DND-41 (cell line): Measurements from ENCODE around the gene UPB1.

Experiments used
- ATAC-seq: fragments of 200-7000 bp; cut with Tn5 transposase; 3 replicates; pipeline ENCODE4 v1.9.1; 2021; ENCODE audit warnings: low read depth; ENCODE audit not compliant: insufficient read depth
- DNase-seq: peaks from one replicate; pipeline ENCODE4 v3.0.0-alpha.2; 2020
- H2AFZ ChIP-seq: 2 replicates; pipeline ENCODE4 v1.6.0; 2012; ENCODE audit warnings: low read depth, low read length
- H3K27ac ChIP-seq: 2 replicates; pipeline ENCODE4 v1.5.1; 2012; ENCODE audit warnings: low read length, inconsistent platforms
- H3K27me3 ChIP-seq: fragments of 200-600 bp; sonication (generic); 2 replicates; pipeline ENCODE4 v1.6.0; 2012; ENCODE audit warnings: low read length, mild to moderate bottlenecking, inconsistent platforms; ENCODE audit not compliant: insufficient read depth, poor library complexity
- H3K36me3 ChIP-seq: 2 replicates; pipeline ENCODE4 v1.5.1; 2012; ENCODE audit warnings: low read length, inconsistent platforms; ENCODE audit not compliant: insufficient read depth
- H3K4me1 ChIP-seq: 2 replicates; pipeline ENCODE4 v1.5.1; 2012; ENCODE audit warnings: mild to moderate bottlenecking, low read length; ENCODE audit not compliant: insufficient read depth
- H3K4me2 ChIP-seq: 2 replicates; pipeline ENCODE4 v1.6.0; 2012; ENCODE audit warnings: mild to moderate bottlenecking, moderate library complexity, low read length, inconsistent platforms; ENCODE audit not compliant: insufficient read depth
- H3K4me3 ChIP-seq, 2 experiments: fragments of 200-600 bp in 1 of 2; shearing (Covaris generic) in 1 of 2; 2 replicates each; pipeline ENCODE4 v1.5.1; 2012 to 2016; ENCODE audit warnings: inconsistent platforms in 2 of 2, low read length in 2 of 2, mild to moderate bottlenecking in 2 of 2, low read depth in 1 of 2, moderate library complexity in 1 of 2
- H3K79me2 ChIP-seq: 2 replicates; pipeline ENCODE4 v1.6.0; 2012; ENCODE audit warnings: low read length, inconsistent platforms; ENCODE audit not compliant: insufficient read depth
- H3K9ac ChIP-seq: 2 replicates; pipeline ENCODE4 v1.6.0; 2012; ENCODE audit warnings: low read depth, mild to moderate bottlenecking, inconsistent platforms, low read length, moderate library complexity
- H3K9me3 ChIP-seq: 2 replicates; pipeline ENCODE4 v1.5.1; 2012; ENCODE audit warnings: low read length, moderate library complexity, mild to moderate bottlenecking, inconsistent platforms; ENCODE audit not compliant: insufficient read depth, severe bottlenecking
- H4K20me1 ChIP-seq: 2 replicates; pipeline ENCODE4 v1.6.0; 2012; ENCODE audit warnings: low read length; ENCODE audit not compliant: insufficient read depth
- EZH2 ChIP-seq: IDR thresholded peaks from 3 replicates; pipeline ENCODE4 v1.6.1; 2012; ENCODE audit warnings: borderline replicate concordance, low read depth, mild to moderate bottlenecking, moderate library complexity, low read length, inconsistent platforms; ENCODE audit not compliant: severe bottlenecking
- TF ChIP-seq, protein P1 (sequence below): IDR thresholded peaks from 2 replicates; pipeline ENCODE4 v1.5.1; 2012; ENCODE audit warnings: borderline replicate concordance, low read length, moderate library complexity, mild to moderate bottlenecking; ENCODE audit not compliant: poor library complexity, severe bottlenecking; ENCODE audit errors: extremely low read depth

UPB1 gene

DNA sequence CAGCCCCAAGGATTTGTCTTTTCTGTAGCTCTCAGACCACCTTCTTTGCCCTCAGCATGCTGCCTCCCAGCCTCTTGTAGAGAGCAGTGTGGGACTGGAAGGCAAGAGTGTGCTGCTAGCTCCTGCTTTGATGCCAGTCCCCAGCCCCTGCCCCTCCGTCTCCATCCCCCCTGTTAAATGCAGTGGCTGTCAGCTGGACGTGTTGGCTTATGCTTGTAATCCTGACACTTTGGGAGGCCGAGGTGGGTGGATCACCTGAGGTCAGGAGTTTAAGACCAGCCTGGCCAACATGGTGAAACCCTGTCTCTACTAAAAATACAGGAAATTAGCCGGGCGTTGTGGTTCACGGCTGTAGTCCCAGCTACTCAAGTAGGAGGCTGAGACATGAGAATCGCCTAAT, 76.1 kb downstream of the UPB1 start:
- Histone ChIP-seq H3K9me3 (no peaks in the 10 kb centered on the region), H2AFZ (no peak overlapping the region), H3K27me3 (no peaks in the 10 kb centered on the region), H3K79me2 (peaks cover 34% of the 10 kb centered on the region), H3K27ac (no peak overlapping the region), H3K4me3 (no peak overlapping the region), H4K20me1 (peaks cover 36% of the 10 kb centered on the region), H3K4me2 (no peak overlapping the region), H3K36me3 (peaks cover 84% of the 10 kb centered on the region), H3K4me1 (no peaks in the 10 kb centered on the region), H3K9ac (no peak overlapping the region)
- DNase-seq = no peak
- ATAC-seq = no peak
- TF ChIP-seq EZH2 = no peak

DNA sequence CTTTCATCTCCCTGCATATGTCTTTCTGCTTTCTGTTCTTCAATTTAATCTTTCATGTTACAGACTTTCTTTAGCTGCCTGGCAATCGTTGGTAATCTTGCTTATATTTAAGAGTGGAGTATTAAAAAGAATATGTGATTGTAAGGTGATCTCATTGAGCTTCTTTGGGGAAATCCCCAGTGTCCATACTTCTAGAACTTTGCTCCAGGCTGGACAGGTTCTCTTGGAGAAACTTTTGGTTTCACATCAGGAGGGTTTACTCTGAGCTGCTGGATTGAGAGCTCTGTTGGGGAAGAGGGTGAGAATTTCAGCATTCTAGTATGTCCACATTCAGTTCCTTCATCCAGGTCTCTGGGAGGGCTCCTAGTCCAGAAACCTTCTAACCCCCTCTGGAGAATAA, 81.6 kb downstream of the UPB1 start:
- no peaks in the 10 kb centered on the region for H3K27me3 ChIP-seq
- DNase-seq = no peak
- TF ChIP-seq EZH2 = no peak
- TF ChIP-seq, protein P1, sequence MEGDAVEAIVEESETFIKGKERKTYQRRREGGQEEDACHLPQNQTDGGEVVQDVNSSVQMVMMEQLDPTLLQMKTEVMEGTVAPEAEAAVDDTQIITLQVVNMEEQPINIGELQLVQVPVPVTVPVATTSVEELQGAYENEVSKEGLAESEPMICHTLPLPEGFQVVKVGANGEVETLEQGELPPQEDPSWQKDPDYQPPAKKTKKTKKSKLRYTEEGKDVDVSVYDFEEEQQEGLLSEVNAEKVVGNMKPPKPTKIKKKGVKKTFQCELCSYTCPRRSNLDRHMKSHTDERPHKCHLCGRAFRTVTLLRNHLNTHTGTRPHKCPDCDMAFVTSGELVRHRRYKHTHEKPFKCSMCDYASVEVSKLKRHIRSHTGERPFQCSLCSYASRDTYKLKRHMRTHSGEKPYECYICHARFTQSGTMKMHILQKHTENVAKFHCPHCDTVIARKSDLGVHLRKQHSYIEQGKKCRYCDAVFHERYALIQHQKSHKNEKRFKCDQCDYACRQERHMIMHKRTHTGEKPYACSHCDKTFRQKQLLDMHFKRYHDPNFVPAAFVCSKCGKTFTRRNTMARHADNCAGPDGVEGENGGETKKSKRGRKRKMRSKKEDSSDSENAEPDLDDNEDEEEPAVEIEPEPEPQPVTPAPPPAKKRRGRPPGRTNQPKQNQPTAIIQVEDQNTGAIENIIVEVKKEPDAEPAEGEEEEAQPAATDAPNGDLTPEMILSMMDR = no peak
- H2AFZ ChIP-seq = no peak overlapping the region
- no peaks in the 10 kb centered on the region for H3K79me2 ChIP-seq
- H3K4me3 ChIP-seq = no peak overlapping the region
- peaks cover 43% of the 10 kb centered on the region for H3K36me3 ChIP-seq
- H3K27ac ChIP-seq = no peak overlapping the region
- H3K9me3 ChIP-seq = no peaks in the 10 kb centered on the region
- ATAC-seq = no peak
- H3K4me2 ChIP-seq = no peak overlapping the region
- H4K20me1 ChIP-seq = no peaks in the 10 kb centered on the region; the same call in 1 of the 2 replicates
- H3K4me1 ChIP-seq = no peaks in the 10 kb centered on the region
- no peak overlapping the region for H3K9ac ChIP-seq
